ENCODE measurements around the gene CADM1. TPM values are rescaled to one million over a fixed set of nuclear protein-coding genes. Genes with fewer than 3 reads are reported as not detected.

CADM1 gene
- total RNA-seq, 1 donor from 2014 or later = 20.3 TPM

- DNase-seq (ENCODE audit: low spot score) = no peak
Measured at GRCh38 chr11:115153731-115154354, 350.4 kb downstream of the CADM1 start.

GRCh38 chr11:115153135-115153534, 351.1 kb downstream of the CADM1 start:
- no peak for DNase-seq (ENCODE audit: low spot score)

DNA sequence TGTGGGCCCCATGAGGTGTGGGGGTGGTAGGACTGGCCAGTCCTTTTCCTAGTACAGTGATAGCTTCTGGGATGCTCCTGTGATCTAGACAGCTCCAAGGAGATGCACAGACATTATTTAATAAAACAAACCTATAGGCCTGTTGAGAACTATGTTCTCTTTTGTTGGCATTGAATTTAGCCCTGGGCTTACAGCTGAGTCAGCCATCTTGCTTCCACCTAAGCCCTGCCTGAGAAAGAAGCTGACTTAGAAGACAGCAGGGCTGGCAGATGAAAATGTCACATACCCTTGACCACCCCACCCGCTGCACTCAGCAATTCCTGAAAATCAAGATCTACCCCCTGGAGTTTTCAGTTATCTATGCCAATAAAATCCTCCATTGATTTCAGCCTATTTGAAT, 353.2 kb downstream of the CADM1 start:
- DNase-seq (ENCODE audit: low spot score) = no peak

- no peak for DNase-seq (ENCODE audit: low spot score)
Measured at GRCh38 chr11:115148691-115149090, 355.5 kb downstream of the CADM1 start.

- no peak for DNase-seq (ENCODE audit: low spot score)
Measured at GRCh38 chr11:115148101-115148500, 356.1 kb downstream of the CADM1 start.

DNA sequence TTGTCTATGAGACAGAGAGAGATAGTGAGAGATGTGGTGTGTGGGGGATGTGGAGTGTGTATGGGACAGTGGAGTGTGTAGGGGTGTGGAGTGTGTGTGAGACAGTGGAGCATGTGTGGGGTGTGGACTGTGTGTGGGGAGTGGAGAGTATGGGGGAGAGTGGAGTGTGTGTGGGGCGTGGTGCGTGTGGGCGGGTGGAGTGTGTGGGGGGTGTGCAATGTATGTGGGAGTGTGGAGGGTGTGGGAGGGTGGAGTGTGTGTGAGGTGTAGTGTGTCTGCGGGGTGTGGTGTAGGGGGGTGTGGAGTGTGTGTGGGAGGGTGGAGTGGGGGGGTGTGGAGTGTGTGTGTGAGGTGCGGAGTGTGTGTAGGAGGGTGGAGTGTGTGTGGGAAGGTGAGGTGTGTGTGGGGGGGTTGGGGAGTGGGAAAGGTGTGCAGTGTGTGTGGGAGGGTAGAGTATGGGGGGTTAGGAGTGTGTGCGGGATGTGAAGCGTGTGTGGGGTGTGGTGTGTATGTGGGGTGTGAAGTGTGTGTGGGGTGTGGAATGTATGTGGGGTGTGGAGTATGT, 356.9 kb downstream of the CADM1 start:
- DNase-seq (ENCODE audit: low spot score) = no peak

- DNase-seq (ENCODE audit: low spot score) = no peak
Measured at GRCh38 chr11:115146425-115146824, 357.8 kb downstream of the CADM1 start.

- no peak for DNase-seq (ENCODE audit: low spot score)
Measured at GRCh38 chr11:115145324-115145723, 358.9 kb downstream of the CADM1 start.

DNA sequence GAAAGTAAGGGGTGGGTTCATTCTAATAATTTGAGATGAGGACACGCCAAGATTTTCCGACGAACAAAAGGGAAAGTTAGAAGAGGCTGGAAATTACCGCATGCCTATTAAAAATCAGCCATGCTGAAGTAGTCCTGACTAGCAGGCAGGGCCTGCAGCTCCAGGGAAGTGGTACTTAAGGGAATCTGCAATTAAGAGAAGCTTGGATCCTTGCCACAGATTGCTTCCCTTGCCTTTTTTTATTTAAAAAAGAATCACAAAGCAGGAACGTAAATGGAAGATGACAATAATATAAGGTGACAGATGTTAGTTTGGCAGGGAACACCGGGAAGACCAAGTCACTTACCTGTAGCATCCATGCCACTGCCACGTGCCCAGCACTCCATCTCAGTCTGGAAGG, 359.3 kb downstream of the CADM1 start:
- no peak for DNase-seq (ENCODE audit: low spot score)

- DNase-seq (ENCODE audit: low spot score) = no peak
Measured at GRCh38 chr11:115144014-115144413, 360.2 kb downstream of the CADM1 start.

- no peak for DNase-seq (ENCODE audit: low spot score)
Measured at GRCh38 chr11:115141231-115142114, 362.7 kb downstream of the CADM1 start.

DNA sequence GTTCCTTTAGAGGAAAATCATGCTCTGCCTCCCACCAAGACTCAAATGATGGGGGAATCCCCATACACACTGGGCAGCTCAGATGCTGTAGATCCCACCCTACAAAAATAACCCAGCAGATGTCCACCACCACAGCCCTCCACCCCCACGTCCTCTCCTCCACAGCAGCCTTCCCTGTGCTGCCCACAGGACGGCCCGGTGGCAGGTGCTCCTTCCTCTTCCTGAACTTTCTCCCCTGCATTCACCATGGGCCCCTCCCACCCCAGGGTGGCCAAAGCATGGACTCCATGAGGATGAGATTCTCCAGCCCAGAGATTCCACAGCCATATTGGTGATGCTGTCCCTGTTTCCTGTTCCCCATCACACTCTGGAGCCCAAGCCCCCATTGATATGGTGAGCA, 368.3 kb downstream of the CADM1 start:
- DNase-seq (ENCODE audit: low spot score) = no peak

DNA sequence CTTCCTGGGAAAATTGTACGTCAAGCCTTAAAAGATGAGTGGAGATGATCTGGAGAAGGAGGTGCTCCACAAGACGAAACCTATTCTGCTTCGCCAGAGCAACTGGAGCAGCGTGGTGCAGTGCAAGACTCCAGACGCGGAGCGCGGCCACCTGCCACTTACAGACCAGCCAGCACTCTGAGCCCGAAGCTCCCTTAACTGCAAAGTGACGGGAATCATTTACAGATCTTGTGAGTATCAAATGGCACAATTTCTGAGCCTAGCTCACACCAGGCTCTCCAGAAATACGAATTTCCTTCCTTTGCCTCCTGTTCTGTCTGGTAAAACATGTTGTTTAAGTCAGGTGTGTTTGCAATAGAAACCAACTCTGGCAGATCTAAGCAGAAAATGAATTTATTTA, 369.3 kb downstream of the CADM1 start:
- no peak for DNase-seq (ENCODE audit: low spot score)

GRCh38 chr11:115133475-115134209, 370.6 kb downstream of the CADM1 start:
- no peak for DNase-seq (ENCODE audit: low spot score)

- no peak for DNase-seq (ENCODE audit: low spot score)
Measured at GRCh38 chr11:115132436-115133228, 371.6 kb downstream of the CADM1 start.

GRCh38 chr11:115129473-115130289, 374.5 kb downstream of the CADM1 start:
- no peak for DNase-seq (ENCODE audit: low spot score)

GRCh38 chr11:115128226-115128625, 376.0 kb downstream of the CADM1 start:
- DNase-seq (ENCODE audit: low spot score) = no peak

- no peak for DNase-seq (ENCODE audit: low spot score)
Measured at GRCh38 chr11:115127790-115128189, 376.4 kb downstream of the CADM1 start.

GRCh38 chr11:115126515-115127208, 377.6 kb downstream of the CADM1 start:
- no peak for DNase-seq (ENCODE audit: low spot score)

DNA sequence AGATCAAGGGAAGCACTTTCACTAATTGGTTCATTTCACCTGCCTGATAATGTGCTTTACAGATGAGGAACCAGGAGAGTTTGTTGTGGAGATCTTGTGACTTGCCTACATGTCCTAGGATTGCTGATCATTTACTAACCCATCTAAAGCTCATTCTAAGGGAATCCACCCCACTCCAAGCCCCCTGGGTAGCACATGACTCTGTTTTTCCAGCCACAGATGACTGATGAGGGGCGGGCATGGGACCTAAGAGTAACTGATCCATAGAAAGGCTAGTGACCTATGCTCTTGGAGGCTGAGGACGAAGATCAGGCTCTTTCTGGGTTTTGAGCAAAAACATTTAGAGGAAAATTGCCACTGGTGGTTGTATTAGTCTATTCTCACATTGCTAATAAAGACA, 378.1 kb downstream of the CADM1 start:
- DNase-seq (ENCODE audit: low spot score) = no peak

Data from mucosa of gallbladder (tissue), 1 donor.